Measurements from ENCODE around the gene FBXO42.

- TF ChIP-seq TAF1 (IDR thresholded peaks at IDR 0.05; ENCODE audit: control insufficient read depth, extremely low read depth, insufficient read depth, low read length, severe bottlenecking) = no peak
- no peak for TF ChIP-seq ZNF785 (CRISPR knock-in tag; IDR thresholded peaks at IDR 0.05)
- TF ChIP-seq JUN (IDR thresholded peaks at IDR 0.05; ENCODE audit: borderline replicate concordance, low read depth, low read length) = no peak
- no peak for TF ChIP-seq JUN (CRISPR knock-in tag; IDR thresholded peaks at IDR 0.05; ENCODE audit: borderline replicate concordance)
- no peak for TF ChIP-seq CHD2 (IDR thresholded peaks at IDR 0.05; ENCODE audit: low read depth, low read length)
Measured at GRCh38 chr1:16378443-16378842, 26.2 kb upstream of the FBXO42 start.

All from K562 (cell line).